HG03378 (cell line): ENCODE data around the gene MTX3.

Experiments
- ATAC-seq: cut with Tn5 transposase; IDR thresholded peaks from one replicate; pipeline ENCODE4 v1.9.1; 2021; ENCODE audit warnings: mild to moderate bottlenecking, moderate library complexity; ENCODE audit not compliant: unreplicated experiment

MTX3 gene

GRCh38 chr5:79990598-79991507, at the start of gene MTX3:
TSS of gene MTX3 (minus strand) at chr5:79991262. CDS start at chr5:79991238, 24 bp downstream.
- ATAC-seq, result peak; percentile 82

- ATAC-seq, result no peak
These were observed 48.6 kb upstream of the MTX3 start for GRCh38 chr5:80039650-80040049.

GRCh38 chr5:80037366-80037765, 46.3 kb upstream of the MTX3 start:
- no peak for ATAC-seq

- ATAC-seq, result no peak
These were observed 45.6 kb upstream of the MTX3 start for GRCh38 chr5:80036615-80037014.

GRCh38 chr5:80035839-80036238, 44.8 kb upstream of the MTX3 start:
- ATAC-seq, result no peak

- ATAC-seq, result no peak
These were observed 44.1 kb upstream of the MTX3 start, which contains the start of gene THBS4 for GRCh38 chr5:80034962-80035821. TSS of gene THBS4 (plus strand) at chr5:80035348. CDS start at chr5:80035538, 190 bp downstream.

GRCh38 chr5:80034559-80034958, 43.5 kb upstream of the MTX3 start:
- no peak for ATAC-seq

GRCh38 chr5:80033513-80033912, 42.5 kb upstream of the MTX3 start:
- ATAC-seq, result no peak

- ATAC-seq, result no peak
These were observed 40.0 kb upstream of the MTX3 start for GRCh38 chr5:80031109-80031508.

- ATAC-seq, result no peak
These were observed 35.8 kb upstream of the MTX3 start for GRCh38 chr5:80026841-80027240.

- ATAC-seq, result no peak
These were observed 34.0 kb upstream of the MTX3 start for GRCh38 chr5:80025069-80025468.

GRCh38 chr5:80010754-80011392, 19.8 kb upstream of the MTX3 start:
- no peak for ATAC-seq

- ATAC-seq, result no peak
These were observed 18.1 kb upstream of the MTX3 start for GRCh38 chr5:80008995-80009765.

GRCh38 chr5:80002677-80003076, 11.6 kb upstream of the MTX3 start:
- no peak for ATAC-seq

- no peak for ATAC-seq
These were observed 8.7 kb upstream of the MTX3 start for GRCh38 chr5:79999722-80000121.

- ATAC-seq, result no peak
These were observed 2.0 kb upstream of the MTX3 start for GRCh38 chr5:79992891-79993657.

- peak; percentile 45 for ATAC-seq
These were observed 861 bp downstream of the MTX3 start for GRCh38 chr5:79990205-79990597.

- no peak for ATAC-seq
These were observed 4.8 kb downstream of the MTX3 start for GRCh38 chr5:79986260-79986659.

- ATAC-seq, result no peak
These were observed 5.8 kb downstream of the MTX3 start for GRCh38 chr5:79985288-79985687.

- no peak for ATAC-seq
These were observed 6.7 kb downstream of the MTX3 start for GRCh38 chr5:79984363-79984762.
